GM21360 (cell line): ENCODE measurements around the gene MYO3B.
A peak's percentile ranks its signal among the peaks of the same experiment; 100 is the strongest.

Experiments
- ATAC-seq: cut with Tn5 transposase; IDR thresholded peaks from one replicate; pipeline ENCODE4 v1.9.1; 2021; ENCODE audit warnings: mild to moderate bottlenecking, moderate library complexity; ENCODE audit not compliant: unreplicated experiment

MYO3B gene

GRCh38 chr2:170177950-170178781 lies at the start of gene MYO3B:
Gene MYO3B (plus strand): TSS chr2:170178147. CDS start chr2:170178288, 141 bp downstream.
- no peak for ATAC-seq

GRCh38 chr2:170139276-170139967 lies 38.5 kb upstream of the MYO3B start:
- peak; percentile 53 for ATAC-seq

GRCh38 chr2:170140561-170140960 lies 37.4 kb upstream of the MYO3B start:
- ATAC-seq = no peak

- peak; percentile 40 for ATAC-seq
These were observed 36.1 kb upstream of the MYO3B start for GRCh38 chr2:170141865-170142264.

- no peak for ATAC-seq
These were observed 35.4 kb upstream of the MYO3B start for GRCh38 chr2:170142502-170142901.

GRCh38 chr2:170143045-170143717 lies 34.8 kb upstream of the MYO3B start:
- ATAC-seq = no peak

- no peak for ATAC-seq
These were observed 33.2 kb upstream of the MYO3B start for GRCh38 chr2:170144761-170145160.

- ATAC-seq = no peak
These were observed 32.8 kb upstream of the MYO3B start for GRCh38 chr2:170145191-170145590.

- ATAC-seq = no peak
These were observed 32.1 kb upstream of the MYO3B start for GRCh38 chr2:170145675-170146432.

- no peak for ATAC-seq
These were observed 31.2 kb upstream of the MYO3B start for GRCh38 chr2:170146784-170147183.

- ATAC-seq = no peak
These were observed 30.4 kb upstream of the MYO3B start for GRCh38 chr2:170147576-170147975.

GRCh38 chr2:170148161-170148560 lies 29.8 kb upstream of the MYO3B start:
- ATAC-seq = no peak

GRCh38 chr2:170152421-170152820 lies 25.5 kb upstream of the MYO3B start:
- ATAC-seq = no peak

- ATAC-seq = peak; percentile 52
These were observed 22.8 kb upstream of the MYO3B start for GRCh38 chr2:170155022-170155722.

GRCh38 chr2:170155723-170156253 lies 22.2 kb upstream of the MYO3B start:
- no peak for ATAC-seq

GRCh38 chr2:170156592-170156991 lies 21.4 kb upstream of the MYO3B start:
- ATAC-seq = no peak

- no peak for ATAC-seq
These were observed 20.8 kb upstream of the MYO3B start for GRCh38 chr2:170157025-170157684.

GRCh38 chr2:170159060-170159459 lies 18.9 kb upstream of the MYO3B start:
- no peak for ATAC-seq

GRCh38 chr2:170161516-170162270 lies 16.3 kb upstream of the MYO3B start:
- ATAC-seq = no peak
